NB4 (cell line): Measurements from ENCODE around the gene RSPH3.

Experiments used
- POLR2A ChIP-seq: IDR thresholded peaks from 2 replicates; pipeline ENCODE4 v1.6.1; 2011; ENCODE audit warnings: mild to moderate bottlenecking; ENCODE audit not compliant: insufficient read length; ENCODE audit errors: extremely low read depth
- TF ChIP-seq, protein P1 (sequence below): IDR thresholded peaks from one replicate; pipeline ENCODE4 v1.5.1; 2012; ENCODE audit warnings: low read depth, low read length
- TF ChIP-seq, protein P2 (sequence below): IDR thresholded peaks from 2 replicates; pipeline ENCODE4 v1.6.1; 2011; ENCODE audit warnings: low read depth, low read length

DNA sequence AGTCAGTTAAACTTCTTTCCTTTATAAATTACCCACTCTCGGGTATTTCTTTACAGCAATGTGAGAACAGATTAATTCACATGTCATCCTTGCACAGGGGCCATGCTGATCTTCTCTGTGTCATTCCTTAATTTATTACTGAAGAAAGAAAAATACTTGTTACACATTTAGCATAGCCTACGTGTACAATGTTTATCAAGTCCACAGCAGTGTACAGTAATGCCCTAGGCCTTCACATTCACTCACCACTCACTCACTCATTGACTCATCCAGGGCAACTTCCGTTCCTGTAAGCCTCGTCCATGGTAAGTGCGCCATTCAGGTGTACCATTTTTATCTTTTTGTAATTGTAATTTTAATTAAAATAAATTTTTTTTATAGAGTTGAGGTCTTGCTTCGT lies 73.6 kb downstream of the RSPH3 start:
- TF ChIP-seq, protein P1, sequence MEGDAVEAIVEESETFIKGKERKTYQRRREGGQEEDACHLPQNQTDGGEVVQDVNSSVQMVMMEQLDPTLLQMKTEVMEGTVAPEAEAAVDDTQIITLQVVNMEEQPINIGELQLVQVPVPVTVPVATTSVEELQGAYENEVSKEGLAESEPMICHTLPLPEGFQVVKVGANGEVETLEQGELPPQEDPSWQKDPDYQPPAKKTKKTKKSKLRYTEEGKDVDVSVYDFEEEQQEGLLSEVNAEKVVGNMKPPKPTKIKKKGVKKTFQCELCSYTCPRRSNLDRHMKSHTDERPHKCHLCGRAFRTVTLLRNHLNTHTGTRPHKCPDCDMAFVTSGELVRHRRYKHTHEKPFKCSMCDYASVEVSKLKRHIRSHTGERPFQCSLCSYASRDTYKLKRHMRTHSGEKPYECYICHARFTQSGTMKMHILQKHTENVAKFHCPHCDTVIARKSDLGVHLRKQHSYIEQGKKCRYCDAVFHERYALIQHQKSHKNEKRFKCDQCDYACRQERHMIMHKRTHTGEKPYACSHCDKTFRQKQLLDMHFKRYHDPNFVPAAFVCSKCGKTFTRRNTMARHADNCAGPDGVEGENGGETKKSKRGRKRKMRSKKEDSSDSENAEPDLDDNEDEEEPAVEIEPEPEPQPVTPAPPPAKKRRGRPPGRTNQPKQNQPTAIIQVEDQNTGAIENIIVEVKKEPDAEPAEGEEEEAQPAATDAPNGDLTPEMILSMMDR: no peak
- no peak for TF ChIP-seq POLR2A
- TF ChIP-seq, protein P2, sequence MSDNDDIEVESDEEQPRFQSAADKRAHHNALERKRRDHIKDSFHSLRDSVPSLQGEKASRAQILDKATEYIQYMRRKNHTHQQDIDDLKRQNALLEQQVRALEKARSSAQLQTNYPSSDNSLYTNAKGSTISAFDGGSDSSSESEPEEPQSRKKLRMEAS: no peak
